AG04450 (cell line): ENCODE data around the gene PTCH1. TPM values are rescaled to one million over a fixed set of nuclear protein-coding genes. Genes with fewer than 3 reads are reported as not detected.

ENCODE experiments used
- CTCF ChIA-PET: fragments of 300-600, 350-600 bp; formaldehyde crosslinking; extraction: SDS; loops from one replicate; lab custom pipeline; 2022; ENCODE audit warnings: antibody characterized with exemption, inconsistent platforms; lab: Charles Lee
- POLR2A ChIA-PET: fragments of 350-600 bp; formaldehyde crosslinking; extraction: SDS; loops from one replicate; lab custom pipeline; 2021; ENCODE audit warnings: antibody characterized with exemption, inconsistent platforms; lab: Yijun Ruan, JAX
- DNase-seq: peaks from one replicate; pipeline ENCODE4 v3.0.0-alpha.2; 2011; ENCODE audit warnings: low read depth, low spot score
- H3K27ac ChIP-seq: one replicate; pipeline ENCODE4 v1.5.1; 2012; ENCODE audit warnings: low read depth, low read length, control low read depth
- H3K27me3 ChIP-seq: one replicate; pipeline ENCODE4 v1.6.0; 2012; ENCODE audit warnings: low read length; ENCODE audit not compliant: control insufficient read depth, insufficient read depth
- H3K4me3 ChIP-seq: 2 replicates; pipeline ENCODE4 v1.5.1; 2011; ENCODE audit warnings: mild to moderate bottlenecking, low read depth, low read length, control low read depth
- H3K9me3 ChIP-seq: 2 replicates; pipeline ENCODE4 v1.5.1; 2012; ENCODE audit warnings: low read length; ENCODE audit not compliant: control insufficient read depth, insufficient read depth
- CTCF ChIP-seq: IDR thresholded peaks from 2 replicates; pipeline ENCODE4 v1.5.1; 2011; ENCODE audit warnings: low read depth, low read length, control low read depth, inconsistent platforms
- polyA plus RNA-seq: library from polyadenylated mRNA; depleted of rRNA; stranded (reverse); fragments of >200 nt; gene quantifications from 2 replicates; pipeline ENCODE4 v1.2.3, GENCODE V29; 2011

The PTCH1 gene
- polyA plus RNA-seq, 1 experiment = 7.3 TPM

- H3K9me3 ChIP-seq = no peaks in the 10 kb centered on the region; the same call in 1 of the 2 replicates
- peak overlapping the region; percentile 88 for H3K4me3 ChIP-seq
- no peaks in the 10 kb centered on the region for H3K27me3 ChIP-seq
- no peak for DNase-seq
- ChIA-PET CTCF (no interaction called here), POLR2A (interaction anchor here (0.8 kb wide), 1 partner anchor 138 kb away, joined by 4 read pairs; no protein-coding TSS in a partner anchor)
- peak overlapping the region; percentile 65 for H3K27ac ChIP-seq
- TF ChIP-seq CTCF = no peak
These were observed 9.1 kb downstream of the PTCH1 start for GRCh38 chr9:95507464-95508241.

- CTCF ChIA-PET = no interaction called here
- no peak for TF ChIP-seq CTCF
- Histone ChIP-seq H3K9me3 (no peaks in the 10 kb centered on the region; the same call in 1 of the 2 replicates), H3K27ac (peak overlapping the region; percentile 70), H3K4me3 (peak overlapping the region; percentile 88), H3K27me3 (no peaks in the 10 kb centered on the region)
- POLR2A ChIA-PET = interaction anchor here (0.8 to 0.9 kb wide), 2 partner anchors 137 to 201 kb away, joined by 4 read pairs; no protein-coding TSS in a partner anchor
- no peak for DNase-seq
These were observed 9.9 kb downstream of the PTCH1 start for GRCh38 chr9:95506678-95507463.

- CTCF ChIA-PET = no interaction called here
- POLR2A ChIA-PET = interaction anchor here (0.6 to 0.9 kb wide), 2 partner anchors 200 to 523 kb away, joined by 4 read pairs; no protein-coding TSS in a partner anchor
- no peak for TF ChIP-seq CTCF
- no peak for DNase-seq
- H3K9me3 ChIP-seq = no peaks in the 10 kb centered on the region; the same call in 1 of the 2 replicates
- peak overlapping the region; percentile 39 for H3K27ac ChIP-seq
- H3K27me3 ChIP-seq = no peaks in the 10 kb centered on the region
- peak overlapping the region; percentile 88 for H3K4me3 ChIP-seq
These were observed 10.4 kb downstream of the PTCH1 start for GRCh38 chr9:95506428-95506677.

GRCh38 chr9:95505717-95506427 is 10.9 kb downstream of the PTCH1 start:
- no peak for TF ChIP-seq CTCF
- DNase-seq = no peak
- ChIA-PET POLR2A (interaction anchor here (0.6 to 0.8 kb wide), 4 partner anchors 10 to 524 kb away, joined by 4 to 8 read pairs (median 6); no protein-coding TSS in a partner anchor), CTCF (no interaction called here)
- Histone ChIP-seq H3K27ac (peak overlapping the region; percentile 39), H3K27me3 (no peaks in the 10 kb centered on the region), H3K4me3 (peak overlapping the region; percentile 88), H3K9me3 (no peaks in the 10 kb centered on the region; the same call in 1 of the 2 replicates)
